HepG2 (cell line): ENCODE results near the gene RBM8A. TPM values are rescaled to one million over a fixed set of nuclear protein-coding genes. Genes with fewer than 3 reads are reported as not detected.

Experiments used
- CBX1 ChIP-seq: IDR thresholded peaks from one replicate; pipeline ENCODE4 v1.6.1; 2016; ENCODE audit warnings: antibody characterized with exemption, low read depth
- CREM ChIP-seq, 2 experiments: sonication (generic) in 1 of 2; formaldehyde crosslinking in 1 of 2; IDR thresholded peaks; 2 replicates each; pipeline versions ENCODE4 v1.4.0 to v1.6.1; 2016 to 2020; ENCODE audit warnings: antibody characterized with exemption in 1 of 2, mild to moderate bottlenecking in 1 of 2, missing genetic modification reagents in 1 of 2
- HOXA7 ChIP-seq: sonication (generic); formaldehyde crosslinking; IDR thresholded peaks from 2 replicates; pipeline ENCODE4 v1.8.1; 2022; ENCODE audit warnings: mild to moderate bottlenecking, missing genetic modification reagents, moderate library complexity
- MIER2 ChIP-seq: IDR thresholded peaks from 2 replicates; pipeline ENCODE4 v1.6.1; 2016; ENCODE audit warnings: missing biosample characterization, missing genetic modification reagents
- MTF2 ChIP-seq: sonication (generic); formaldehyde crosslinking; IDR thresholded peaks from 2 replicates; pipeline ENCODE4 v1.5.0; 2020; ENCODE audit warnings: missing genetic modification reagents, borderline replicate concordance
- MXD4 ChIP-seq: IDR thresholded peaks from 2 replicates; pipeline ENCODE4 v1.6.1; 2016; ENCODE audit warnings: mild to moderate bottlenecking, missing biosample characterization, missing genetic modification reagents
- NR3C1 ChIP-seq: sonication (generic); formaldehyde crosslinking; IDR thresholded peaks from 2 replicates; pipeline ENCODE4 v1.4.0; 2020; ENCODE audit warnings: missing genetic modification reagents
- PAF1 ChIP-seq: IDR thresholded peaks from 2 replicates; pipeline ENCODE4 v1.6.1; 2016; ENCODE audit warnings: missing genetic modification reagents, missing compliant biosample characterization
- SRSF1 ChIP-seq: fragments of 200-400 bp; formaldehyde crosslinking; optimal IDR thresholded peaks from 2 replicates; pipeline ENCODE3; 2017; ENCODE audit warnings: mild to moderate bottlenecking, low read depth, low read length, moderate library complexity
- ZNF12 ChIP-seq: sonication (generic); formaldehyde crosslinking; IDR thresholded peaks from 2 replicates; pipeline ENCODE4 v1.5.0; 2020; ENCODE audit warnings: missing genetic modification reagents
- ZNF17 ChIP-seq: sonication (generic); formaldehyde crosslinking; IDR thresholded peaks from 2 replicates; pipeline ENCODE4 v1.5.0; 2020; ENCODE audit warnings: mild to moderate bottlenecking, missing genetic modification reagents
- ZNF549 ChIP-seq: sonication (generic); formaldehyde crosslinking; IDR thresholded peaks from 2 replicates; pipeline ENCODE4 v1.5.0; 2020; ENCODE audit warnings: missing genetic modification reagents
- ZNF563 ChIP-seq: sonication (generic); formaldehyde crosslinking; IDR thresholded peaks from 2 replicates; pipeline ENCODE4 v1.8.0; 2022; ENCODE audit warnings: mild to moderate bottlenecking, moderate library complexity, missing genetic modification reagents
- ZNF777 ChIP-seq: sonication (generic); formaldehyde crosslinking; IDR thresholded peaks from 2 replicates; pipeline ENCODE4 v1.4.0; 2020; ENCODE audit warnings: missing genetic modification reagents
- ZSCAN29 ChIP-seq: sonication (generic); formaldehyde crosslinking; conservative IDR thresholded peaks from 2 replicates; pipeline ENCODE4 v1.4.0; 2020; ENCODE audit warnings: mild to moderate bottlenecking, missing genetic modification reagents
- polyA plus RNA-seq, 8 experiments: library from polyadenylated mRNA; depleted of rRNA in 3 of 8; stranded (reverse) in 7 of 8; unstranded in 1 of 8; fragments of >200 nt; fragmentation: Illumina TruSeq in 4 of 8; extraction: Trizol in 4 of 8; gene quantifications; 2 replicates each; pipeline versions ENCODE4 v1.2.1 to v1.2.3, GENCODE V29; 2011 to 2016; ENCODE audit warnings: low read depth in 4 of 8, missing spikeins in 1 of 8, mixed read lengths in 1 of 8; ENCODE audit not compliant: insufficient read depth in 1 of 8
- total RNA-seq, 5 experiments: library from RNA; depleted of rRNA; stranded (reverse); fragments of >200 nt; fragmentation: Illumina TruSeq; extraction: Trizol; gene quantifications; 2 replicates each; pipeline ENCODE4 v1.2.3, GENCODE V29; 2016; ENCODE audit warnings: low read depth in 1 of 5
- TF ChIP-seq, protein P1 (sequence below): sonication (generic); formaldehyde crosslinking; IDR thresholded peaks from 2 replicates; pipeline ENCODE4 v1.8.1; 2023; ENCODE audit warnings: missing genetic modification reagents, inconsistent platforms, borderline replicate concordance
- TF ChIP-seq, protein P2 (sequence below): sonication (generic); formaldehyde crosslinking; conservative IDR thresholded peaks from 2 replicates; pipeline ENCODE4 v1.4.0; 2020; ENCODE audit warnings: missing genetic modification reagents
- TF ChIP-seq, protein P3 (sequence below): sonication (generic); IDR thresholded peaks from 2 replicates; pipeline ENCODE4 v1.6.1; 2016; ENCODE audit warnings: low read depth, borderline replicate concordance
- TF ChIP-seq, protein P4 (sequence below): sonication (generic); formaldehyde crosslinking; IDR thresholded peaks from 2 replicates; pipeline ENCODE4 v1.4.0; 2020; ENCODE audit warnings: missing genetic modification reagents, borderline replicate concordance
- TF ChIP-seq, protein P5 (sequence below): sonication (generic); formaldehyde crosslinking; IDR thresholded peaks from 2 replicates; pipeline ENCODE4 v1.4.0; 2020; ENCODE audit warnings: missing genetic modification reagents

The RBM8A gene
- total and polyA plus RNA-seq, 2 of the 13 experiments (the other 11 are each of a cell fraction or from before 2014, with no cell fraction given), result 106 to 162 TPM

DNA sequence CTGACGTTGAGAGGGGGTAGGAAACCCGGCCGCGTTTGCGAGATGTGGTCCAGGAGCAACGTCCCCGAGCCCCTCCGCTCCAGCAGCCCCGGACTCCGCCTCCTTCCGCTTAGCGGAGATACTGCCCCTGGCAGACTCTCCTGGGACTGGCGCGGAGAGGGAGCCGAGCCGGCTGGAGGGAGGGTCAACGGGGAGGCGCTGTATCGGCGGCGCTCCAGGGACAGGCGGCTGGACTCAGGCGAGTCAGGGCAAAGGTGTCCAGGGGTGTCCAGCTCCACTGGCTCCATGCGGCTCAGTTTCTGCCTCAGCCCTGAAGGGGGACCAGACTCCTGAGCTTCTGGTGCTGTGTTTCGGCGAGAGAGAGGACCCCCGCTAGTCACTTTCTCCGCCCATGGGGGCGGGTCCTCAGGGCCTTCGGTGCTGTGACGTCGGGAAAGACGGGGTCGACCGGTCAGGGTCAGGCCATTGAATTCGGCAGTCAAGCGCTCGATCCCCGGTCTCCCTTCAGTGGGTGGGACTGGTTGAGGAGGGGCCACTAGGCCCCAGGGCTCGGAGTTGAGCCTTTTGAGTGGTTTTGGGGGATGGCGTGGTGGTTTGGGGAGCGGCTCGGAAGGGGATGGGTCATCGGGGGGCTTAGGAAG lies 33.3 kb upstream of the RBM8A start (continued):
- TF ChIP-seq, protein P1, sequence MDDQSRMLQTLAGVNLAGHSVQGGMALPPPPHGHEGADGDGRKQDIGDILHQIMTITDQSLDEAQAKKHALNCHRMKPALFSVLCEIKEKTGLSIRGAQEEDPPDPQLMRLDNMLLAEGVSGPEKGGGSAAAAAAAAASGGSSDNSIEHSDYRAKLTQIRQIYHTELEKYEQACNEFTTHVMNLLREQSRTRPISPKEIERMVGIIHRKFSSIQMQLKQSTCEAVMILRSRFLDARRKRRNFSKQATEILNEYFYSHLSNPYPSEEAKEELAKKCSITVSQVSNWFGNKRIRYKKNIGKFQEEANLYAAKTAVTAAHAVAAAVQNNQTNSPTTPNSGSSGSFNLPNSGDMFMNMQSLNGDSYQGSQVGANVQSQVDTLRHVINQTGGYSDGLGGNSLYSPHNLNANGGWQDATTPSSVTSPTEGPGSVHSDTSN, result no peak
- TF ChIP-seq, protein P2, sequence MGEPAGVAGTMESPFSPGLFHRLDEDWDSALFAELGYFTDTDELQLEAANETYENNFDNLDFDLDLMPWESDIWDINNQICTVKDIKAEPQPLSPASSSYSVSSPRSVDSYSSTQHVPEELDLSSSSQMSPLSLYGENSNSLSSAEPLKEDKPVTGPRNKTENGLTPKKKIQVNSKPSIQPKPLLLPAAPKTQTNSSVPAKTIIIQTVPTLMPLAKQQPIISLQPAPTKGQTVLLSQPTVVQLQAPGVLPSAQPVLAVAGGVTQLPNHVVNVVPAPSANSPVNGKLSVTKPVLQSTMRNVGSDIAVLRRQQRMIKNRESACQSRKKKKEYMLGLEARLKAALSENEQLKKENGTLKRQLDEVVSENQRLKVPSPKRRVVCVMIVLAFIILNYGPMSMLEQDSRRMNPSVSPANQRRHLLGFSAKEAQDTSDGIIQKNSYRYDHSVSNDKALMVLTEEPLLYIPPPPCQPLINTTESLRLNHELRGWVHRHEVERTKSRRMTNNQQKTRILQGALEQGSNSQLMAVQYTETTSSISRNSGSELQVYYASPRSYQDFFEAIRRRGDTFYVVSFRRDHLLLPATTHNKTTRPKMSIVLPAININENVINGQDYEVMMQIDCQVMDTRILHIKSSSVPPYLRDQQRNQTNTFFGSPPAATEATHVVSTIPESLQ (CRISPR knock-in tag), result no peak
- no peak for TF ChIP-seq MTF2 (CRISPR knock-in tag)
- no peak for TF ChIP-seq ZNF12 (CRISPR knock-in tag)
- no peak for TF ChIP-seq ZNF549 (CRISPR knock-in tag)
- TF ChIP-seq MXD4 (CRISPR knock-in tag), result no peak
- 0 out of 2 replicates have a peak, but pooled peaks have one; percentile 54 for TF ChIP-seq ZSCAN29 (CRISPR knock-in tag)
- 0 out of 2 replicates have a peak, but pooled peaks have one; percentile 52 for TF ChIP-seq CREM (IDR thresholded peaks at IDR 0.05)
- no peak for TF ChIP-seq CREM (CRISPR knock-in tag; IDR thresholded peaks at IDR 0.05)
- TF ChIP-seq MIER2, result no peak
- TF ChIP-seq, protein P3, sequence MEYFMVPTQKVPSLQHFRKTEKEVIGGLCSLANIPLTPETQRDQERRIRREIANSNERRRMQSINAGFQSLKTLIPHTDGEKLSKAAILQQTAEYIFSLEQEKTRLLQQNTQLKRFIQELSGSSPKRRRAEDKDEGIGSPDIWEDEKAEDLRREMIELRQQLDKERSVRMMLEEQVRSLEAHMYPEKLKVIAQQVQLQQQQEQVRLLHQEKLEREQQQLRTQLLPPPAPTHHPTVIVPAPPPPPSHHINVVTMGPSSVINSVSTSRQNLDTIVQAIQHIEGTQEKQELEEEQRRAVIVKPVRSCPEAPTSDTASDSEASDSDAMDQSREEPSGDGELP, result peak; percentile 22; the same call in 1 of the 2 replicates
- no peak for TF ChIP-seq PAF1 (CRISPR knock-in tag)
- TF ChIP-seq, protein P4, sequence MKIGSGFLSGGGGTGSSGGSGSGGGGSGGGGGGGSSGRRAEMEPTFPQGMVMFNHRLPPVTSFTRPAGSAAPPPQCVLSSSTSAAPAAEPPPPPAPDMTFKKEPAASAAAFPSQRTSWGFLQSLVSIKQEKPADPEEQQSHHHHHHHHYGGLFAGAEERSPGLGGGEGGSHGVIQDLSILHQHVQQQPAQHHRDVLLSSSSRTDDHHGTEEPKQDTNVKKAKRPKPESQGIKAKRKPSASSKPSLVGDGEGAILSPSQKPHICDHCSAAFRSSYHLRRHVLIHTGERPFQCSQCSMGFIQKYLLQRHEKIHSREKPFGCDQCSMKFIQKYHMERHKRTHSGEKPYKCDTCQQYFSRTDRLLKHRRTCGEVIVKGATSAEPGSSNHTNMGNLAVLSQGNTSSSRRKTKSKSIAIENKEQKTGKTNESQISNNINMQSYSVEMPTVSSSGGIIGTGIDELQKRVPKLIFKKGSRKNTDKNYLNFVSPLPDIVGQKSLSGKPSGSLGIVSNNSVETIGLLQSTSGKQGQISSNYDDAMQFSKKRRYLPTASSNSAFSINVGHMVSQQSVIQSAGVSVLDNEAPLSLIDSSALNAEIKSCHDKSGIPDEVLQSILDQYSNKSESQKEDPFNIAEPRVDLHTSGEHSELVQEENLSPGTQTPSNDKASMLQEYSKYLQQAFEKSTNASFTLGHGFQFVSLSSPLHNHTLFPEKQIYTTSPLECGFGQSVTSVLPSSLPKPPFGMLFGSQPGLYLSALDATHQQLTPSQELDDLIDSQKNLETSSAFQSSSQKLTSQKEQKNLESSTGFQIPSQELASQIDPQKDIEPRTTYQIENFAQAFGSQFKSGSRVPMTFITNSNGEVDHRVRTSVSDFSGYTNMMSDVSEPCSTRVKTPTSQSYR (CRISPR knock-in tag), result no peak
- TF ChIP-seq, protein P5, sequence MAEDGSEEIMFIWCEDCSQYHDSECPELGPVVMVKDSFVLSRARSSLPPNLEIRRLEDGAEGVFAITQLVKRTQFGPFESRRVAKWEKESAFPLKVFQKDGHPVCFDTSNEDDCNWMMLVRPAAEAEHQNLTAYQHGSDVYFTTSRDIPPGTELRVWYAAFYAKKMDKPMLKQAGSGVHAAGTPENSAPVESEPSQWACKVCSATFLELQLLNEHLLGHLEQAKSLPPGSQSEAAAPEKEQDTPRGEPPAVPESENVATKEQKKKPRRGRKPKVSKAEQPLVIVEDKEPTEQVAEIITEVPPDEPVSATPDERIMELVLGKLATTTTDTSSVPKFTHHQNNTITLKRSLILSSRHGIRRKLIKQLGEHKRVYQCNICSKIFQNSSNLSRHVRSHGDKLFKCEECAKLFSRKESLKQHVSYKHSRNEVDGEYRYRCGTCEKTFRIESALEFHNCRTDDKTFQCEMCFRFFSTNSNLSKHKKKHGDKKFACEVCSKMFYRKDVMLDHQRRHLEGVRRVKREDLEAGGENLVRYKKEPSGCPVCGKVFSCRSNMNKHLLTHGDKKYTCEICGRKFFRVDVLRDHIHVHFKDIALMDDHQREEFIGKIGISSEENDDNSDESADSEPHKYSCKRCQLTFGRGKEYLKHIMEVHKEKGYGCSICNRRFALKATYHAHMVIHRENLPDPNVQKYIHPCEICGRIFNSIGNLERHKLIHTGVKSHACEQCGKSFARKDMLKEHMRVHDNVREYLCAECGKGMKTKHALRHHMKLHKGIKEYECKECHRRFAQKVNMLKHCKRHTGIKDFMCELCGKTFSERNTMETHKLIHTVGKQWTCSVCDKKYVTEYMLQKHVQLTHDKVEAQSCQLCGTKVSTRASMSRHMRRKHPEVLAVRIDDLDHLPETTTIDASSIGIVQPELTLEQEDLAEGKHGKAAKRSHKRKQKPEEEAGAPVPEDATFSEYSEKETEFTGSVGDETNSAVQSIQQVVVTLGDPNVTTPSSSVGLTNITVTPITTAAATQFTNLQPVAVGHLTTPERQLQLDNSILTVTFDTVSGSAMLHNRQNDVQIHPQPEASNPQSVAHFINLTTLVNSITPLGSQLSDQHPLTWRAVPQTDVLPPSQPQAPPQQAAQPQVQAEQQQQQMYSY (CRISPR knock-in tag), result no peak
- TF ChIP-seq SRSF1, result peak; percentile 43
- TF ChIP-seq CBX1, result no peak
- TF ChIP-seq ZNF17 (CRISPR knock-in tag), result no peak
- TF ChIP-seq NR3C1 (CRISPR knock-in tag), result no peak
- TF ChIP-seq ZNF777 (CRISPR knock-in tag), result peak; percentile 70
- no peak for TF ChIP-seq ZNF563 (CRISPR knock-in tag)
- TF ChIP-seq HOXA7 (CRISPR knock-in tag), result no peak
